KMS-11 (cell line): ENCODE results near the gene PAN2.

Source experiments
- H2AFZ ChIP-seq: fragments of 200-600 bp; sonication (generic); 2 replicates; pipeline ENCODE4 v1.6.1; 2016; ENCODE audit warnings: antibody characterized with exemption, mixed run types, low read depth
- H3K27ac ChIP-seq: fragments of 200-600 bp; sonication (generic); 2 replicates; pipeline ENCODE4 v1.6.1; 2016; ENCODE audit warnings: mild to moderate bottlenecking, mixed run types
- H3K27me3 ChIP-seq: fragments of 200-600 bp; sonication (generic); 2 replicates; pipeline ENCODE4 v1.6.1; 2017; ENCODE audit warnings: mild to moderate bottlenecking, low read depth, mixed run types, moderate library complexity; ENCODE audit not compliant: insufficient read depth
- H3K36me3 ChIP-seq: fragments of 200-600 bp; sonication (generic); 2 replicates; pipeline ENCODE4 v1.6.1; 2017; ENCODE audit warnings: mild to moderate bottlenecking, mixed run types; ENCODE audit not compliant: insufficient read depth
- H3K4me1 ChIP-seq: fragments of 200-600 bp; sonication (generic); 2 replicates; pipeline ENCODE4 v1.6.1; 2016; ENCODE audit warnings: mild to moderate bottlenecking, low read depth, mixed run types; ENCODE audit not compliant: poor library complexity, severe bottlenecking
- H3K4me2 ChIP-seq: fragments of 200-600 bp; sonication (generic); 2 replicates; pipeline ENCODE4 v1.7.0; 2016; ENCODE audit warnings: mild to moderate bottlenecking, mixed run types
- H3K4me3 ChIP-seq: fragments of 200-600 bp; sonication (generic); IDR thresholded peaks from 2 replicates; pipeline ENCODE4 v1.6.1; 2017; ENCODE audit warnings: low read depth, low read length, mixed read lengths; ENCODE audit not compliant: insufficient read depth
- H3K79me2 ChIP-seq: fragments of 200-600 bp; sonication (generic); 2 replicates; pipeline ENCODE4 v1.6.1; 2016; ENCODE audit warnings: low read depth, mixed run types; ENCODE audit not compliant: insufficient read depth
- H3K9ac ChIP-seq: fragments of 200-600 bp; sonication (generic); 2 replicates; pipeline ENCODE4 v1.6.1; 2016; ENCODE audit warnings: mild to moderate bottlenecking, mixed run types
- H4K20me1 ChIP-seq: fragments of 200-600 bp; sonication (generic); 2 replicates; pipeline ENCODE4 v1.6.1; 2016; ENCODE audit warnings: mild to moderate bottlenecking, mixed run types; ENCODE audit not compliant: insufficient read depth
- TF ChIP-seq, protein P1 (sequence below): fragments of 200-600 bp; sonication (generic); conservative IDR thresholded peaks from 2 replicates; pipeline ENCODE4 v1.6.1; 2017; ENCODE audit warnings: low read depth, mild to moderate bottlenecking, antibody characterized with exemption, low read length, moderate library complexity, mixed read lengths

PAN2 gene, protein sequence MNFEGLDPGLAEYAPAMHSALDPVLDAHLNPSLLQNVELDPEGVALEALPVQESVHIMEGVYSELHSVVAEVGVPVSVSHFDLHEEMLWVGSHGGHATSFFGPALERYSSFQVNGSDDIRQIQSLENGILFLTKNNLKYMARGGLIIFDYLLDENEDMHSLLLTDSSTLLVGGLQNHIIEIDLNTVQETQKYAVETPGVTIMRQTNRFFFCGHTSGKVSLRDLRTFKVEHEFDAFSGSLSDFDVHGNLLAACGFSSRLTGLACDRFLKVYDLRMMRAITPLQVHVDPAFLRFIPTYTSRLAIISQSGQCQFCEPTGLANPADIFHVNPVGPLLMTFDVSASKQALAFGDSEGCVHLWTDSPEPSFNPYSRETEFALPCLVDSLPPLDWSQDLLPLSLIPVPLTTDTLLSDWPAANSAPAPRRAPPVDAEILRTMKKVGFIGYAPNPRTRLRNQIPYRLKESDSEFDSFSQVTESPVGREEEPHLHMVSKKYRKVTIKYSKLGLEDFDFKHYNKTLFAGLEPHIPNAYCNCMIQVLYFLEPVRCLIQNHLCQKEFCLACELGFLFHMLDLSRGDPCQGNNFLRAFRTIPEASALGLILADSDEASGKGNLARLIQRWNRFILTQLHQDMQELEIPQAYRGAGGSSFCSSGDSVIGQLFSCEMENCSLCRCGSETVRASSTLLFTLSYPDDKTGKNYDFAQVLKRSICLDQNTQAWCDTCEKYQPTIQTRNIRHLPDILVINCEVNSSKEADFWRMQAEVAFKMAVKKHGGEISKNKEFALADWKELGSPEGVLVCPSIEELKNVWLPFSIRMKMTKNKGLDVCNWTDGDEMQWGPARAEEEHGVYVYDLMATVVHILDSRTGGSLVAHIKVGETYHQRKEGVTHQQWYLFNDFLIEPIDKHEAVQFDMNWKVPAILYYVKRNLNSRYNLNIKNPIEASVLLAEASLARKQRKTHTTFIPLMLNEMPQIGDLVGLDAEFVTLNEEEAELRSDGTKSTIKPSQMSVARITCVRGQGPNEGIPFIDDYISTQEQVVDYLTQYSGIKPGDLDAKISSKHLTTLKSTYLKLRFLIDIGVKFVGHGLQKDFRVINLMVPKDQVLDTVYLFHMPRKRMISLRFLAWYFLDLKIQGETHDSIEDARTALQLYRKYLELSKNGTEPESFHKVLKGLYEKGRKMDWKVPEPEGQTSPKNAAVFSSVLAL

DNA sequence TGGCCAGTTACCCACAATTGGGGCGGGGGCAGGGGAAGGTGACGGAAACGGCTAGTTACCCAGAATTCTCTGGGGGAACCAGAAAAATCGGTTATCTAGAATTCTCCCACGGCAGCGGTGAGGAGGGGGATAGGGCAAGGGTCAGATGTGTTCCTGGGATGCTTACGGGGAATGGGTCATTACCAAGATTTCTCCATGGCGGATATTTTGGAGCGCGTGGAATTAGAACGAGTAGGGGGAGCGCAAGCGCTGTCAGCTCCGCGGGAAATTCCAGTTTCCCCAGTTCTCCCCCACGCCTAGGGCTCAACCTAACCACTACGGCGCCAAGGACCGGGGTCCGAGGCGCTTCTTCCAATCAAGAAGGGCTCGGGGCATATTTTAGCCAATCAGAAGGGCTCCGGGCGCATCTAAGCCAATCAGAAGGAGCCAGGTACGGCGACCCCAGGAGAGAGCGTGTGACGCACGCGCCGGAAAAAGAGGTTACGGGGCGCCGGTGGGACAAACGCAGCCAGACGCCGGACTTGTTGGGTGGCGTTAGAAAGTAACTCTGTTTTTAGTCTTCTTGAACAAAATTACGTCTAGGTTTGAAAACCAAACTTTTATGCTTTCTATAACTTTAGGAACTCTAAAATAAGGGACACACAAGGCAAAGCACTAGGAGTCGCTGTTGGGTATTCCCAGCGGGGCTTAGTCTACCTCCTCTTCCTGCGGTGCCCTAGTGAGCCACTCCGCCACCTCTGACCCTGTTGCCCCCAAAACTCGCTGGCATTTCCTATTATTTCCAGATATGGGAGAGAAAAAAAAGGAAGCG, at the start of gene PAN2:
Gene PAN2, minus strand, starts transcription at position 322 of the 811 bp plus-strand sequence. CDS start 906 bp downstream, outside the sequence.
- peaks cover 49% of the 10 kb centered on the region for H3K4me1 ChIP-seq
- TF ChIP-seq, protein P1, sequence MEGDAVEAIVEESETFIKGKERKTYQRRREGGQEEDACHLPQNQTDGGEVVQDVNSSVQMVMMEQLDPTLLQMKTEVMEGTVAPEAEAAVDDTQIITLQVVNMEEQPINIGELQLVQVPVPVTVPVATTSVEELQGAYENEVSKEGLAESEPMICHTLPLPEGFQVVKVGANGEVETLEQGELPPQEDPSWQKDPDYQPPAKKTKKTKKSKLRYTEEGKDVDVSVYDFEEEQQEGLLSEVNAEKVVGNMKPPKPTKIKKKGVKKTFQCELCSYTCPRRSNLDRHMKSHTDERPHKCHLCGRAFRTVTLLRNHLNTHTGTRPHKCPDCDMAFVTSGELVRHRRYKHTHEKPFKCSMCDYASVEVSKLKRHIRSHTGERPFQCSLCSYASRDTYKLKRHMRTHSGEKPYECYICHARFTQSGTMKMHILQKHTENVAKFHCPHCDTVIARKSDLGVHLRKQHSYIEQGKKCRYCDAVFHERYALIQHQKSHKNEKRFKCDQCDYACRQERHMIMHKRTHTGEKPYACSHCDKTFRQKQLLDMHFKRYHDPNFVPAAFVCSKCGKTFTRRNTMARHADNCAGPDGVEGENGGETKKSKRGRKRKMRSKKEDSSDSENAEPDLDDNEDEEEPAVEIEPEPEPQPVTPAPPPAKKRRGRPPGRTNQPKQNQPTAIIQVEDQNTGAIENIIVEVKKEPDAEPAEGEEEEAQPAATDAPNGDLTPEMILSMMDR: peak; percentile 88
- H3K4me2 ChIP-seq: peak within 1 kb of the TSS; percentile 97
- 0 out of 2 replicates have a peak, but pooled peaks cover 5% of the 10 kb centered on the region for H3K79me2 ChIP-seq
- H3K36me3 ChIP-seq: no peaks in the 10 kb centered on the region
- H3K9ac ChIP-seq: peak within 1 kb of the TSS; percentile 79
- peak within 1 kb of the TSS; percentile 72 for H3K4me3 ChIP-seq
- no peaks in the 10 kb centered on the region for H4K20me1 ChIP-seq
- no peaks in the 10 kb centered on the region for H3K27me3 ChIP-seq
- H2AFZ ChIP-seq: peak within 1 kb of the TSS; percentile 90
- peak within 1 kb of the TSS; percentile 78 for H3K27ac ChIP-seq

DNA sequence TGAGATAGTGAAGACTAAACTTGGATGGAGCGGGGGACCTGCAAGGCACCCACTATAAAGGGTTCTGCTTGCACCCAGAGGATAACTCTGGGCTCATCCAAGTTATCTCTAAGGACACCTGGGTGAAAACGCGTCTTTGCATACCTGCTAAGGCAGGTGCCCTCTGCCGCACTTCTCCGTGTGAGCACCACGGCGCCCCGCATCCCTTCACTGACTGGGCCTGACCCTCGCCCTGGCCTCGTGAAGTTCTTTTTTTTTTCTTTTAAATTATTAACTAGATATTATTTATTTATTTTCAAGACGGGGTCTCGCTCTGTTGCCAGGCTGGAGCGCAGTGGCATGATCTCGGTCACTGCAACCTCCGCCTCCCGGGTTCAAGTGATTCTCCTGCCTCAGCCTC, 48.8 kb upstream of the PAN2 start:
- Histone ChIP-seq H4K20me1 (no peaks in the 10 kb centered on the region), H3K27me3 (no peaks in the 10 kb centered on the region), H3K36me3 (no peaks in the 10 kb centered on the region), H3K4me1 (no peaks in the 10 kb centered on the region), H2AFZ (no peak overlapping the region), H3K4me3 (no peak overlapping the region), H3K27ac (no peak overlapping the region), H3K9ac (no peak overlapping the region), H3K4me2 (no peak overlapping the region), H3K79me2 (no peaks in the 10 kb centered on the region)
- TF ChIP-seq, protein P1: no peak

DNA sequence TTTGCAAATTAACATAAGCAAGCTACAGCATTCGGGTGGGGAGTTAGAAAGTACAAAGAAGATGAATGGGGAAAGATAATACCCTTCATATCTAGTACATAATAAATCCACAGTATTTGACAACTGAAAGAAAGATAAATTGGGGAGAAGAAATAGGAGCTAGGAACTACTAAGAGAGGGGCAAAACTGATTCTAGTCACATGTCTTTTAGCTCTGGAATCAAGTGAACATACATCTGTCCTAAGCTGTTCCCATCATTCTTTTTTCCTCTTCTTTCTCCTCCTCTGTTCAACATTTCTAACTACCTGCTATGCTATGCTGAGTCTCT, 44.2 kb upstream of the PAN2 start:
- H3K4me2 ChIP-seq: no peak overlapping the region
- no peaks in the 10 kb centered on the region for H3K79me2 ChIP-seq
- TF ChIP-seq, protein P1: no peak
- no peaks in the 10 kb centered on the region for H3K36me3 ChIP-seq
- no peak overlapping the region for H3K4me3 ChIP-seq
- no peak overlapping the region for H2AFZ ChIP-seq
- no peaks in the 10 kb centered on the region for H4K20me1 ChIP-seq
- H3K27me3 ChIP-seq: no peaks in the 10 kb centered on the region
- no peak overlapping the region for H3K27ac ChIP-seq
- H3K4me1 ChIP-seq: peaks cover 7% of the 10 kb centered on the region
- H3K9ac ChIP-seq: no peak overlapping the region
